HG03457 (cell line): Measurements from ENCODE around the gene CUX1.

Source experiments
- ATAC-seq: cut with Tn5 transposase; IDR thresholded peaks from one replicate; pipeline ENCODE4 v1.9.1; 2021; ENCODE audit warnings: moderate number of reproducible peaks; ENCODE audit not compliant: unreplicated experiment

Gene CUX1

GRCh38 chr7:102254521-102254920, 437.1 kb downstream of the CUX1 start:
- ATAC-seq, result no peak

DNA sequence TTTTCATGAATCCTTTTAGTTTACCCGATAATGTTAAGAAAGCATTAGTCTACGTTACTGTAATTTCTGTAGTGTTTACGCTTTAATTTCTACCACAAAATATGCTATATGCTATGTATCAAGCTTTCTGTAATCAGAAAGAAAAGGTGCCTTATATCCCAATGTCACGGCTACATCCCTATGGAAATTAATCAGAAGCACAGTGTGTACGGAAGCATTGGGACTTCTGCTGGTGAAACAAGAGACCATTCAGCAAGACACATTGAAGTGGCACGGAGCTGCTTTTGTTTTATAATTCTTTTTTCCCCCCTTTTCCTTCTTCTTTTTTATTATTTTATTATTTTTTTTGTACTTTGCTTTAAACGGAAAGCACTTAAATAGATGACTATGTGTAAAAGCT, 438.1 kb downstream of the CUX1 start:
- ATAC-seq, result no peak

GRCh38 chr7:102255916-102256315, 438.5 kb downstream of the CUX1 start:
- ATAC-seq, result no peak

DNA sequence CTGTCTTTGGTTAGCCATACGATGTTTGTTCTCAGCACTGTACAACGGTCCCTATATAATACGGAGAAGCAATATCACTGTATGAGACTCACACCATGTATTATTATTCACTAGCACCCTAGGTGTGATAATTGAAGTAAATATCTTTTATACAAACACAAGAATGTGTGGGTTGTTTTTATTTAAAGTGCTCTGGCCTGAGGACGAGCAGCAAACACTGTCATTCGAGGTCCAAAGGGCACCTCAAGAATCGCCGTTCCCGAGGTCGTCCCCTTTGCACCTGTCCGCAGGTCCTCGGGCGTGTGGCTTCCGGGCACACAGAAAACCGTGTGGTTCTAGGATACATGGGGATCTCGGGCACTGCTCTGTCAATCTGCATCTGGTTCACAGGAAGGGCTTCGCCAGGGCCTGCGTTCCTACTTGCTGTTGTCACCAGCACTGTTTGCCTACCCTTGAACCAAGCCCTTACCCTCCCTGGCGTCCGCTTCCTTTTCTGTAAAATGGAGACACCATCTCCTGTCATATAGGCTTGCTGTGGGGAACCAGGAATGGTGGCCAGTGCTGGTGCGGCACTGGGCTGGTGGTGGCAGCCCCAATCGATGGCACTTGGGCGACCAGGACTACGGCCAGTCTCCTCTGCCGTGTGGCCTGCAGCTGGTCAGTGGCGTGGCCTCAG, 440.8 kb downstream of the CUX1 start:
- ATAC-seq, result no peak

GRCh38 chr7:102258749-102259107, 441.3 kb downstream of the CUX1 start:
- ATAC-seq, result no peak

DNA sequence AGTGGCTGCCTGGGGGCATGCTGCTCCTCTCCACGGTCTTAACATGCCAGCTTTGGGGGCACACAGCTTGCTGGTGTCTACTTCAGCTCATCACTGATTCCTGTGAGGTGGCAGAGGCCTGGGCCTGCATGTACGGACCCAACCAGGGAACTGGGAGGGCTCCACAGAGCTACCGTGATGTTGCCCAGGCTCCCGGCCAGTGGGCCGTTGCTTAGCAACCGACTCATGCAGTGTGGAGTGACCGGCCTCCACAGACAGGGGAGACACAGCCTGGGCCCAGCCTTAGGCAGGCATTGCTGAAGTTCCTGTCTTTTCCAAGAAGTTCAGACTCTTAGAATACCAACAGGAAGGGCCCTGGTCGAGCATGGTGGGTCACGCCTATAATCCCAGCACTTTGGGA, 443.4 kb downstream of the CUX1 start:
- no peak for ATAC-seq

GRCh38 chr7:102261451-102261850, 444.0 kb downstream of the CUX1 start:
- ATAC-seq, result no peak

GRCh38 chr7:102262546-102262945, 445.1 kb downstream of the CUX1 start:
- no peak for ATAC-seq

DNA sequence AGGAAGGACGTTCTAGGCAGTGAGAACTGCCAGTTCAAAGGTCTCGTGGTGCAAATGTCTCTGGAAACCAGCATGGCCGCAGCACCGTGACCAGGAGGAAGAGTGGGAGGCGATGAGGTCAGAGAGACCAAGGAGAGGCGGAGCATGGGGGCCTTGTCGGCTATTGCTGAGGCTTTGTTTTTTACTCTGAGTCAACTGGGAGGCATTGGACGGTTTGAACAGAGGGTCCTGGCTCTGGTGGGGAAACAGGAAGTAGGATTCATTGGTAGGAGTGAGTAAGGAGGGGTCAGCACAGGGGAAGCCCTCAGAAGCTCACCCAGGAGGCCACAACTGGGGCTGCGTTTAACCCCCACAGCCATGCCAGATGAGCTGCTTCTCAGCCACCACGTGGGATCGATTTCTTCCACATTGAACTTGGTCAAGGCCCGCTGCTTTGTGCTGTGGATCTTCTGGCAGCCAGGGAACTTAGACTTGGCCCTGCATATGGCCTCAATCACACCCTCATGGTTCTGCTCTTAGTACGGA, 447.0 kb downstream of the CUX1 start:
- ATAC-seq, result no peak

DNA sequence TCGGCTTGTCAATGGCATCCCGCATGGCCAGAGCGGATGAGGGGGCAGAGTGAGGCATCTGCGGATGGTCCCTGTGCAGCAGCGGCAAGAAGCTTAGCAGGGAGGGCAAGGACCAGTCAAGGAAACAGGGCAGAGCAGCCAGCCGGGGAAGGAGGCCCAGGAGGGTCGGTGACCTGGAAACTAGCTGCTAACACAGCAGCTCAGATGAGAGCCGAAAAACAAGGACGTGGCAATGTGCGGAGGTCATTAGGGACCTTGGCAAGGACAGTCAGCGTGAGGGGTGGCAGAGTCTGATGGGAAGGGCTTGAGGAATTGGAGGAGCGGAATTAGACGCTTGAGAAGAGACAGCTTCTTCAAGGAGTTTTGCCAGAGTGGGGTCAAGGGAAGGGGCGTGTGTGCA, 449.1 kb downstream of the CUX1 start:
- ATAC-seq, result no peak

GRCh38 chr7:102268635-102269034, 451.2 kb downstream of the CUX1 start:
- no peak for ATAC-seq

GRCh38 chr7:102270178-102270887, 452.9 kb downstream of the CUX1 start:
- ATAC-seq, result no peak

DNA sequence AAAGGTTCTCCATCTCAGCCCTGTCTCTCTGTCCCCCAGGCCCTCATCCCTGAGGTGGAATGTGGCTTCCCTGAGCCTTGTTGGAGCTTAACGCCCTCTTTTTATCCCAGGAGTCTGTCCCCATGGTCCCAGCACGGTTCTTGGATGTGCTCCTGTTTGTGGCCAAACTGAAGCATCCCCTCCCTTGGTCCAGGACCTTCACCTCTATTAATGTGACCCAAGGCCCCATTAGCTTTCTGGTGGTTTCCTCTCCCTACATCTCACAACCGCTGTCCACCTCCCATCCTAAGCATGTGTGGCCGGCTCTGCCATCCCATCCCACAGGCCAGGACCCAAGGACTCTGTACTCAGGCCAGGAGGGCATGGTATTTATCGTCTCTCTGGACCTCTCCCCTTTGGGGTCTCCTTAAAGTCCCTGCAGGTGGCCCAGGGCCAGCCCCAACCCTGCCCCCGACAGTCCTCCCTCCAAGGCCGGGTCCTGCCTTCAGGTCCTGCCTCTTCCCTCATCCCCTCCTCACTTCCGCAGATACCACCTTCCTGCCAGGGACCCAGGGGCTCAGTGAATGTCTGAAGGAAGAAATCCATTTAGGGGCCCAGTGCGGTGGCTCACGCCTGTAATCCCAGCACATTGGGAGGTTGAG, 453.9 kb downstream of the CUX1 start:
- no peak for ATAC-seq

GRCh38 chr7:102272075-102272916, 454.9 kb downstream of the CUX1 start:
- no peak for ATAC-seq

GRCh38 chr7:102272917-102273748, 455.7 kb downstream of the CUX1 start:
- ATAC-seq, result no peak

- no peak for ATAC-seq
Observed at GRCh38 chr7:102273749-102274712, 456.6 kb downstream of the CUX1 start.

- ATAC-seq, result no peak
Observed at GRCh38 chr7:102275123-102275703, 457.8 kb downstream of the CUX1 start.

- ATAC-seq, result no peak
Observed at GRCh38 chr7:102277901-102278300, 460.5 kb downstream of the CUX1 start.
